WERI-Rb-1 (cell line): Measurements from ENCODE around the gene SRGN.

ENCODE experiments used
- DNase-seq: peaks from one replicate; pipeline ENCODE4 v3.0.0-alpha.2; 2020
- H3K27ac ChIP-seq: fragments of 250-450 bp; sonication (Bioruptor Pico); 2 replicates; pipeline ENCODE4 v1.5.1; 2020; ENCODE audit warnings: mild to moderate bottlenecking, moderate library complexity
- H3K27me3 ChIP-seq: fragments of 250-450 bp; sonication (Bioruptor Pico); 2 replicates; pipeline ENCODE4 v1.5.1; 2021; ENCODE audit warnings: mild to moderate bottlenecking, low read depth, moderate library complexity; ENCODE audit not compliant: insufficient read depth, severe bottlenecking
- H3K36me3 ChIP-seq: fragments of 250-450 bp; sonication (Bioruptor Pico); 2 replicates; pipeline ENCODE4 v1.5.1; 2020; ENCODE audit warnings: mild to moderate bottlenecking, moderate library complexity
- H3K4me3 ChIP-seq: 2 replicates; pipeline ENCODE4 v1.5.1; 2011; ENCODE audit warnings: low read depth, mild to moderate bottlenecking, control low read depth, low read length
- H3K9me3 ChIP-seq: fragments of 250-450 bp; sonication (Bioruptor Pico); 2 replicates; pipeline ENCODE4 v1.5.1; 2021; ENCODE audit warnings: mild to moderate bottlenecking, moderate library complexity; ENCODE audit not compliant: severe bottlenecking
- CTCF ChIP-seq: IDR thresholded peaks from 2 replicates; pipeline ENCODE4 v1.5.1; 2011; ENCODE audit warnings: low read depth, mild to moderate bottlenecking, control low read depth, inconsistent platforms, low read length

SRGN gene

GRCh38 chr10:69078311-69078710 lies 9.6 kb upstream of the SRGN start:
- no peak for TF ChIP-seq CTCF
- H3K9me3 ChIP-seq = no peaks in the 10 kb centered on the region
- H3K4me3 ChIP-seq = no peak overlapping the region
- H3K27ac ChIP-seq = no peak overlapping the region
- DNase-seq = no peak
- no peaks in the 10 kb centered on the region for H3K27me3 ChIP-seq
- H3K36me3 ChIP-seq = no peaks in the 10 kb centered on the region

GRCh38 chr10:69080226-69080625 lies 7.7 kb upstream of the SRGN start:
- DNase-seq = no peak
- H3K9me3 ChIP-seq = no peaks in the 10 kb centered on the region
- H3K36me3 ChIP-seq = no peaks in the 10 kb centered on the region
- no peak for TF ChIP-seq CTCF
- H3K27me3 ChIP-seq = no peaks in the 10 kb centered on the region
- H3K27ac ChIP-seq = no peak overlapping the region
- no peak overlapping the region for H3K4me3 ChIP-seq

- no peak for TF ChIP-seq CTCF
- no peaks in the 10 kb centered on the region for H3K9me3 ChIP-seq
- H3K4me3 ChIP-seq = no peak overlapping the region
- H3K27me3 ChIP-seq = no peaks in the 10 kb centered on the region
- no peak for DNase-seq
- H3K27ac ChIP-seq = no peak overlapping the region
- no peaks in the 10 kb centered on the region for H3K36me3 ChIP-seq
These were observed 1.8 kb upstream of the SRGN start for GRCh38 chr10:69086001-69086509.

- TF ChIP-seq CTCF = no peak
- H3K27me3 ChIP-seq = no peaks in the 10 kb centered on the region
- H3K4me3 ChIP-seq = no peak overlapping the region
- no peak overlapping the region for H3K27ac ChIP-seq
- no peaks in the 10 kb centered on the region for H3K36me3 ChIP-seq
- H3K9me3 ChIP-seq = no peaks in the 10 kb centered on the region
- no peak for DNase-seq
These were observed 517 bp downstream of the SRGN start for GRCh38 chr10:69088471-69088769.

GRCh38 chr10:69088801-69089501 lies 1.0 kb downstream of the SRGN start:
- H3K27me3 ChIP-seq = no peaks in the 10 kb centered on the region
- DNase-seq = no peak
- H3K9me3 ChIP-seq = no peaks in the 10 kb centered on the region
- no peak overlapping the region for H3K4me3 ChIP-seq
- H3K27ac ChIP-seq = no peak overlapping the region
- H3K36me3 ChIP-seq = no peaks in the 10 kb centered on the region
- no peak for TF ChIP-seq CTCF
